GM19452 (cell line): Measurements from ENCODE around the gene AGBL4.

Experiments used
- ATAC-seq: cut with Tn5 transposase; IDR thresholded peaks from one replicate; pipeline ENCODE4 v1.9.1; 2021; ENCODE audit not compliant: unreplicated experiment

AGBL4 gene

GRCh38 chr1:48851638-48852037, 1172.1 kb downstream of the AGBL4 start:
- no peak for ATAC-seq

- ATAC-seq: no peak
These were observed 1175.7 kb downstream of the AGBL4 start for GRCh38 chr1:48848035-48848434.

- no peak for ATAC-seq
These were observed 1177.3 kb downstream of the AGBL4 start for GRCh38 chr1:48846441-48846840.

DNA sequence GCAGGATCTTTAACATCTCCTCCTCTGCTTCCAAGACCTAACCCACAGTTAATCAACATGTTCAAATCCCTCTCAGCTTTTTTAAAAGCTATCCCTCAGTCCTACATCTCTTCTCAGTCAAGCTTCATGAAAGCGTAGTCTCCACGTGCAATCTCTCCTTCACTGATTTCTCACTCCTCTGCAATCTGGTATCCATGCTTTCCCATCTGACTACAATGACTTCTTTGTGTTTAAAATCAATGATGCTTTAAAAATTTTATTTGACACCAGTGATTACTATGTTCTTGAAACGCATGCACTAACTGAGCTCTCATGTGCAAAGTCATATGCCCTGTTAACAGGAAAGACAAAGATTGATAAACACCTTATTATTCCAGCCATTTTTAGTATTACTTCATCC, 1179.6 kb downstream of the AGBL4 start:
- no peak for ATAC-seq

DNA sequence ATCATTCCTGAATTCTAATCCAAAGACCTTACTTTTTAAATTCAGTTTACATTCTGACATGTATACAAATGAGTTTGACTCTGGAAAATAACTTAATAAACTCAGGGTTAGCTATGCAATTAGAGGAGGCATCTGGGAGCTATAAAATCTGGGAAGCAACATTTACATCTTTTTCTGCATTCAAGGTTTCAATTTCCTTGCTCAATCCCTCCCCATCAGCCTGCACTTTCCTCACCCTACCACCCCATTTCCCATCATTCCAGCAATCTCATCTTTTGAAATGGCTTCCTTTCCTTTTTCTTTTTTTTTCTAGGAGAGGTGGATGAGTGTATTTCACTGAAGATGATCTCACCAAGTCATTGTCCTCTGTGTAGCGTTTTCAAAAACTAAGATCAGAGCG, 1181.8 kb downstream of the AGBL4 start:
- ATAC-seq: no peak

GRCh38 chr1:48841461-48841860, 1182.3 kb downstream of the AGBL4 start:
- no peak for ATAC-seq

DNA sequence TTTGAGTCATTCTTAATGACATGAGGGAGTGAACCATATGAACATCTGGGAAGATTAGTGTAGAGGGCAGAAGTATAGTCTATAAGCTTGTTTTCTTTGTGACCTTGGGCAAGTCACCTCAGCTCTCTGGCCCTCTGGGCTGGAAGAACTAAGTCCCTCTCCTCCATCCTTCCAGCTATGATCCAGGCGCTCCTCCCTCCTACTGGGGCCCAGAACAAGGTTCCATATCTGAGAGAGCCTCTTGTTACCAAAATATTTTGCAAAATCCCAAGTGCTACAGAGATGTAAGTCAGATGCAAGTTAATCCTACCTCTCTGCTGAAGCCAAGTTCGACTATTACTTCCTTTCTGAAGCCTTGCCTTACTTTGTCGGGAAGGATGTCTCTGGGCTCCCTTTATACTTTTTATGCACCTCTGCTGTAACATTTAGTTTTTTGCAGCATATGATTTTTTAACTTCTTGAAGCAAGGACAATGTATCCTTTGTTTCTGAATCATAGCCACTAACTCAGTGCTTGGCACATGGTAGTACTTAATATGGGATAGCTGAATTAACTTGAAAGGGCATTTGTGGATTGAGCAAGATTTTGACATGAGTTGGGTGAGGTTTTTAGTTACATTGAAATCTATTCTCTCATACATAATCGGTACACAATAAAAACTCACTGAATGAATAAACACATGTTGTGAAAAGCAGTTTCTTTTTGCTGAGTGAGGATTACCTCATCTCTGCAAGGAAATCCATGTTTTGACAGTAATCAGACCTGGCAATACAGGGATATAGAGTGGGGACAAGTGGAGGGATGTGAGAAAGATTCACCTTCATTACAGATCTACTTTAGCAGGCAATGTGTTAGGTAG, 1192.4 kb downstream of the AGBL4 start:
- ATAC-seq: no peak

GRCh38 chr1:48830715-48831114, 1193.0 kb downstream of the AGBL4 start:
- no peak for ATAC-seq

GRCh38 chr1:48829446-48829845, 1194.3 kb downstream of the AGBL4 start:
- ATAC-seq: no peak

DNA sequence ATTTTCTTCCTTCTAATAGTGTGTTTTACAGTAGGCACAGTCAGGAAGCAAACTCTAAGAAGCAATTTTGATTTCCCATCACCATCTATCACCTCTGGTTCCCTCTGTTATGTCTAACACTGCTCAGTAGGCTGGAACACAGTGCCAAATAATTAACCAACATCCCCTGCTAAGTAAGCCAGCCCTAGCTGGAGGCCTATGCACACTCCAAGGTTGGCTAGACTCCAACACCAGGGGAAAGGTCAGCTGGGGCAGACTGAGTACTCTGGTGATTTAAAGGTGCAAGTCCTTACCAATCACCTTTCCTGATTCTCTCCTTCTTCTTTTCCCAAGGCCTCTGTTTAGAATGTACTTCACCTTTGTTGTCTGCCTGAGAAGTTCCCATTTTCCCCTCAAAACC, 1200.6 kb downstream of the AGBL4 start:
- no peak for ATAC-seq

DNA sequence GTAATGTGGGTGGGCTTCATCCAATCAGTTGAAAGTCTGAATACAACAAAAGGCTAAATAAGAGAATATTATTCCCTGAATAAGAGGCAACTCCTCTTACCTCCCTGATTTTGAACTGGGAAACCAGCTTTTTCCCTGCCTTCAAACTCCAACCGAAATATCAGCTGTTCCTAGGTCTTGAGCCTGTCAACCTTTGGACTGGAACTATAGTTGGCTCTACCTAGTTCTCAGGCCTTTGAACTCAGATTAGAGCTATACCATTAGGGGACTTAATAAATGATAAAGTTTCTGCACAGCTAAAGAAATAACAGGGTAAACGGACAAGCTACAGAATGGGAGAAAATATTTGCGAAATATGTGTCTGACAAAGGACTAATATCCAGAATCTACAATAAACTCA, 1203.3 kb downstream of the AGBL4 start:
- ATAC-seq: no peak

DNA sequence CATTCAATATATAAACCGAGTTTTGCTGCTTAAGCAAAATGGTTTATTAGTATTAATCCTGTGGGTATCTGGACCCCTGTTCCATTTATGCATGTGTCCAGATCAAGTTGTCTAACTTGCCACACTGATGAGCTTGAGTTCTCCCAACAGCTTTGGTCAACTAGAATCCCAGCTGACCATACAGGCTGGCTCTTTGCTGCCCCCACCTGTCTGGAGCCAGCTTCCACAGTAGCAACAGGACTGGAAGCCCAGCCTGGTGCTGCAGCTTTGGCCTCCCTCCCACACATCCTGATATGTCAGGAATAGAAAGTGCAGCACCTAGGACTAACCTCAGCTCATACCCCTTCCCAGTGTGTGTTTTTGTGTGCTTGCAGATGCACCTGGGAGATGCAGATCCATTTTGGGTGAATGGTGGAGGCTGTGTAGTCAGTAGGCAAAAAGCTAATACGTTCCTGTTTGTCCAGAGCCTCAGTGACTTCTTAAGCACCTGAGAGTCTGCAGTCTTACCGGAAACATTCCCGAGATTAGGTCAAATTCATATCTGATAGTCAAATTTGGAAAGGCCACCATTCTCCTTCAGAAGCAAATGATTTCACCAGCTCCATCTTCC, 1206.1 kb downstream of the AGBL4 start:
- ATAC-seq: peak; percentile 96

- ATAC-seq: no peak
These were observed 1213.0 kb downstream of the AGBL4 start for GRCh38 chr1:48810740-48811139.

- ATAC-seq: no peak
These were observed 1215.3 kb downstream of the AGBL4 start for GRCh38 chr1:48808496-48808895.

- no peak for ATAC-seq
These were observed 1216.0 kb downstream of the AGBL4 start for GRCh38 chr1:48807554-48808260.

- ATAC-seq: no peak
These were observed 1220.3 kb downstream of the AGBL4 start for GRCh38 chr1:48803474-48803873.

GRCh38 chr1:48794816-48795215, 1228.9 kb downstream of the AGBL4 start:
- ATAC-seq: no peak

- ATAC-seq: peak; percentile 77
These were observed 1229.9 kb downstream of the AGBL4 start for GRCh38 chr1:48793863-48794262.

- no peak for ATAC-seq
These were observed 1230.8 kb downstream of the AGBL4 start for GRCh38 chr1:48792961-48793360.

- ATAC-seq: peak; percentile 51
These were observed 1233.4 kb downstream of the AGBL4 start for GRCh38 chr1:48790397-48790796.

DNA sequence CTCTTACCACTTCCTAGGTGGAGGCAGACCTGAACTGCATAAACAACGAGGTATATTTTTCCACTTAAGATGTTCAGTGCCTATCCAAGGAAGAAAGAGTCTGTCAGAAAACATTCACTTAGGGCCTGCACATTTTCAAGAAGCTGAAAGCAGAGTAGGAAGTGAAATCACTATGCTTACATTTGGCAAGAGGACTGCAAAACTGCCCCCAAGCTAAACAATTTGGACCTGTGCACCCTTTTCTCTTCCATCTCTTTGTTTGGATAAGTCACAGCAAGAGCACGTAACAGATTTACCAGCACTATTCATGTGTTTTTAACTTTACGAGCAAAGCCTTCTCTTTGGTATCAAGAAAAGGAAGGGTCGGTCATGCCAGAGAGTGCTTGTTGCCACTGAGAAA, 1233.9 kb downstream of the AGBL4 start:
- peak; percentile 13 for ATAC-seq

- no peak for ATAC-seq
These were observed 1237.9 kb downstream of the AGBL4 start for GRCh38 chr1:48785869-48786268.
